A204.1 (cell line): Measurements from ENCODE around the gene MAP2K2.
"Not testable (repeated sequence)": the region's sequence is repeated elsewhere in the genome, so short reads cannot be mapped to it uniquely, and the experiment has no call there.

Experiments
- FAIRE-seq: peaks from 2 replicates; lab custom pipeline; 2012; peaks lifted over from hg19 to GRCh38; lab: Jason Lieb, UNC

Gene MAP2K2

DNA sequence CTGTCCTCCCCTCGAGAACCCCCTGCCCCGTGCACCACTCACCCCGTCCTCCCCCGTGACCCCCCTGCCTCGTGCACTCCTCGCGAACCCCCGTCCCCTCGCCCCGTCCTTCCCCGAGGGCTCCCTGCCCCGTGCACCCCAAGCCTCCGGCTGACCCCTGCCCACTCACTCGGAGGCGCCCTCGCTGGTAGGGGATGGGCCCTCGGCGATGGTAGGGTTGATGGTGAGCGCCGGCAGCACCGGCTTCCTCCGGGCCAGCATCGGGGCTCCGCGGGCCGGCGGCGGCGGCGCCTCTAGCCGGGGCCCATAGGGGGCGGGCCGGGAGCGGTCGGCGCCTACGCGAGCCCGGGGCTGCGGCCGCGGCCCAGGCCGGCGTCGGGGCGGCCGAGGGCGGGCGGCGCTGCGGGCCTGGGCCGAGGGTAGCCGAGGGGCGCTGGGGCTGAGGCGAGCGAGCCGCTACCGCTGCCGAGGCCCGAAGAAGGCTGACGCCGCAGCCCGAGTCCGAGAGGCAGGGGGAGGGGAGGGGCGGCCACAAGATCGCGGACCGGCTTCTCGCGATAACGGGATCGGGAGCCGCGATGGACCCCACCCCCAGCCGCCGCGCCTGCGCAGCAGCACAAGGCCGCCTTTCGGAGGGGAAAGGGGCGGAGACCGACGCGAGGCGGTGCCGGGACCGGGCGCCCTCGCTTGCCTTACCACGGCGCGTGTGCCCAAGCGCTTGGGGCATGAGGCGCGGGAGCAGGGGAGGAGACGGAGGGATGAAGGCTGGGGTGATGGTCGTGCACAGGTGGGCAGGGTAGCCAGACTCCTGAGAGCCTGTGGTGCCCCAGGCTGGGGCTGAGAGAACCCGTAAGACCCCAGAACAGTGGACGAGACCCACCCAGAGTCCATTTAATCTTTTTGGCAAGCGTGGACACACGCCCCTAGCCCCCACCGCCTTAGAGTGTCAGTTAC, at the start of gene MAP2K2:
TSS of gene MAP2K2 (minus strand) at position 508 of the 954 bp plus-strand sequence. CDS start at position 261, 247 bp downstream.
- peak; percentile 35 for FAIRE-seq

DNA sequence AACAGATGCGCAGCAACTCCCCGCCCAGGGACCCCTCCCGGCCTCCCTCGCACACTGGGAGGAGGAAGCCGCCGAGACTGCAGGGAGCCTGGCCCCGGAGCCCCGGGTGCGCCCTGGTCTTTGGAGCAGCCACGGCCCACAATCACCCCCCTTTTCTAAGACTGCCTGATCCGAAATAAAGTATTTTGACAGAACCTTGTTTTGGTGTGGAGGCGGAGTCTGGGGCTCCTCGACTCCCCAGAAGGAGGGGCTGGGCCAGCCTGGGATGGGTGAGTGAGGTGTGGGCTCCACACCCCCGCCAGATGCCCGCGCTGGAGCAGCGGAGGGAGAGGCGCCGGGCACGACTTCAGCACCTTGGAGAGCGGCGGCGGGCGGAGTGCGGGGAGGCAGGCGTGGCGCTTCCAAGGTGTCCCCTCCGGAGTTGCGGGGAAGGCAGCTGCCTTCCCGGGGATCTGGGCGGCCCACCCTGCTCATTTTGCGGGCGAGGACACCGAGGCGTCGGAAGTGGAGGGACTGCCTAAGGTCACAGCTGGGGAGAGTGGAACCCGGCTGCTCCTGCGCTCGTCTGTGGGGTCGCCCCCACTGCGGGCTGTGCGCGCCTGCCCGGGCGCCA, 49.0 kb upstream of the MAP2K2 start:
- no peak for FAIRE-seq

DNA sequence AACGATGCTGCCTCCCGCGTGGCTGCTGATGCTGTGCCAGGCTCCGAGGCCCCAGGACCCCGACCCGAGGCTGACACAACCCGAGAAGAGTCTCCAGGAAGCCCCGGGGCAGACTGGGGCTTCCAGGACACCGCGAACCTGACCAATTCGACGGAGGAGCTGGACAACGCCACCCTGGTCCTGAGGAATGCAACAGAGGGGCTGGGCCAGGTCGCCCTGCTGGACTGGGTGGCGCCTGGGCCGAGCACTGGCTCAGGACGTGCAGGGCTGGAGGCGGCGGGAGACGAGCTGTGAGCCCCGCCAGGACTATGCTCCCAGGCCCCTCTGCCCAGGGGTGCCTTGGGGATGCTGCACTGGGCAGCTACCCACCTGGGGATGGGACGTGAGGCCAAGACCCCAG, 47.8 kb upstream of the MAP2K2 start:
- FAIRE-seq: no peak

DNA sequence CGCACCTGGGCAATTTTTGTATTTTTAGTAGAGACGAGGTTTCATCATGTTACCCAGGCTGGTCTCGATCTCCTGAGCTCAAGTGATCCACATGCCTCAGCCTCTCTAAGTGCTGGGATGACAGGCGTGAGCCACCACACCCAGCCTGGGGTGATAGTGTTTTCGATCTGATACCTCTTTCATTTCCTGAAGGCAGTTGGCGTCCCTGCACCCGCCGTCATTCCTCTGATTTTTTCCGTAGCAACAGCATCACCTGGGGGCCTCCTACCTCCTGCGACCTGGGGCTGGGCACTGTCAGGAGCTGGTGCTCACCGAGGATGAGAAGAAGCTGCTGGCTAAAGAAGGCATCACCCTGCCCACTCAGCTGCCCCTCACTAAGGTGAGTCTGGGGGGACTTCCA, 40.3 kb upstream of the MAP2K2 start:
- no peak for FAIRE-seq

DNA sequence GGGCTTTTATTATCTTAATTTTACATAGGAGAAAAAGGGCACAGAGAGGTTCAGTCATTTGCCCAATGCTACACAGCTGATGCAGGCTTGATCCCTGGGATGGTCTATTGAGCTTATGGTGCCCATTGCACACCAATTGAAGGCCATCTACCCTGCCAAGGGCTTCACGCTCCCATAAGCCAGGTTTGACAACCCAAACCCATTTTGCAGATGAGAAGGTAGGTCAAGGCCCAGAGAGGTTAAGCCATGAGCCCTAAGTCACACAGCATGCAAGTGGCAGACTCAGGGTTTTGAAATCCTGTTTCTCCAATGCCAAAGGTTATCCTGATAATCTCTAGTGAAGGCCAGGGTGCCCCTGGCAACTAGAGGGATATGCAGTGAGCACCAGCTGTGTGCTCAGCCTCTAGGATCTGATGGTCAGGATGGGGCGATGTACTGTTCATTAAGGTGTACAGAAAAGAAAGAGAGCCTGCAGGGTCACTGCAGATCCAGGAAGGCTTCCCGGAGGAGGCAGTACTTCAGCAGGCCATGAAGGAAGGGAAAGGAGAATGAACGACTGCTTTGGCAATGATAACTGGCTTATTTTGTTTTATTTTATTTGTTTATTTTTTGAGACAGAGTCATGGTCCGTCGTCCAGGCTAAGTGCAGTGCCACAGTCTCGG, 37.6 kb upstream of the MAP2K2 start:
- no peak for FAIRE-seq

DNA sequence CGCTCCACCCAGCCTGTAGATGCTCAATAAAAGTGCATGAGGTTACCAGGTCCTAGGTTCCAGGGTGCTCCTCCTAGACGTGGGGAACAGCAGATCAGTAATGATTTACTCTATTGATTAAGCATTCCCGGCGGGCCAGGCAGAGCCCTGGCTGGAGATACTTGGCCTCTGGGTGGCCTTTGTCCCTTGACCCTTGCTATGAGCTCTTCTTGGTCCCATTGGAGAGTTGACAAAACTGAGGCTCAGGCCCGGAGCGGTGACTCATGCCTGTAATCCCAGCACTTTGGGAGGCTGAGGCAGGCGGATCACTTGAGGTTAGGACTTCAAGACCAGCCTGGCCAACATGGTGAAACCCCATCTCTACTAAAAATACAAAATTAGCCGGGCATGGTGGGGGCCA, 34.0 kb upstream of the MAP2K2 start:
- FAIRE-seq: not testable (repeated sequence)

DNA sequence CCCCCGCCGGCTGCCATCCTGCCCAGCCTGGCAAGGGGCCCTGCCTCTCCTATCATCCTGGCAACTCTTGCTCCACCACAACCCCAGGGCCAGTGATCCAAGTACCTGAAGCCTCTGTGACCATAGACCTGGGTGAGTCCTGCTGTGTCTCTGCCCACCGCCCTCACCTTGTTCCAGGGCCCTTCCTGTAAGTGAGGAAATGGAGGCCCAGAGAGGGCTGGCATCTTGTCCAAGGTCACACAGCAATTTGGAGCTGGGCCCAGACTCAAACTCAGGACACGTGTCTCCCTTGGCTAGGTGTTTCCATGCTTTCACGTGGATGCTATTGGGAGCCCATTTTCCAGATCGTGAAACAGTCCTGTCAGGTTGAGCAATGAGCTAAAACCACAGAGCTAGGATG, 33.2 kb upstream of the MAP2K2 start:
- no peak for FAIRE-seq

DNA sequence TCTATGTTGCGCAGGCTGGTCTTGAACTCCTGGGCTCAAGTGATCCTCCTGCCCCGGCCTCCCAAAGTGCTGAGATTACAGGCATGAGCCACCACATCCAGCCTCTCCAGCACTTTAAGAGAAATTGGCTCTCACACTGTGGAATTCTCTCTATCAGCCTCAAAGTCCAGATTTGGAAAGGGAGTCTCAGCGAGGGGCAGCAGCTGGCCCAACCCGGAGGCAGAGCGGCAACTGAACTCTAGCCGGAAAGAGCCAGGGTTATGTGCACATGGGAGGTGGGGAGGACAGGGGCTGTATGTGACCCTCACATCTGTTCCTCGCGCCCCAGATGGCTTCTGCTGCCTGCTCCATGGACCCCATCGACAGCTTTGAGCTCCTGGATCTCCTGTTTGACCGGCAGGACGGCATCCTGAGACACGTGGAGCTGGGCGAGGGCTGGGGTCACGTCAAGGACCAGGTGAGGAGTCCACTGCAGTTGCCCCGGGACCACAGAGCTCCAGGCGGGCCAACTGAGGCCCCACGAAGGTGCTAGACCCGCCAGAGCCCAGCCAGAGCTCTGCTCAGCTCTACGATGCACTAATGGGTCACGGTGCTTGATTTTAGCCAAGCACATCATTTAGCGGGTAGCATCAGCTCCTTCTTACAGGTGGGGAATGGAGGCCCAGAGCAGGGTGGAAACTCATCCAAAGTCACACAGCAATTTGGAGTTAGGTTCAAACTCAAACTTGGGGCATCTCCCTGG, 30.8 kb upstream of the MAP2K2 start:
- FAIRE-seq: no peak

DNA sequence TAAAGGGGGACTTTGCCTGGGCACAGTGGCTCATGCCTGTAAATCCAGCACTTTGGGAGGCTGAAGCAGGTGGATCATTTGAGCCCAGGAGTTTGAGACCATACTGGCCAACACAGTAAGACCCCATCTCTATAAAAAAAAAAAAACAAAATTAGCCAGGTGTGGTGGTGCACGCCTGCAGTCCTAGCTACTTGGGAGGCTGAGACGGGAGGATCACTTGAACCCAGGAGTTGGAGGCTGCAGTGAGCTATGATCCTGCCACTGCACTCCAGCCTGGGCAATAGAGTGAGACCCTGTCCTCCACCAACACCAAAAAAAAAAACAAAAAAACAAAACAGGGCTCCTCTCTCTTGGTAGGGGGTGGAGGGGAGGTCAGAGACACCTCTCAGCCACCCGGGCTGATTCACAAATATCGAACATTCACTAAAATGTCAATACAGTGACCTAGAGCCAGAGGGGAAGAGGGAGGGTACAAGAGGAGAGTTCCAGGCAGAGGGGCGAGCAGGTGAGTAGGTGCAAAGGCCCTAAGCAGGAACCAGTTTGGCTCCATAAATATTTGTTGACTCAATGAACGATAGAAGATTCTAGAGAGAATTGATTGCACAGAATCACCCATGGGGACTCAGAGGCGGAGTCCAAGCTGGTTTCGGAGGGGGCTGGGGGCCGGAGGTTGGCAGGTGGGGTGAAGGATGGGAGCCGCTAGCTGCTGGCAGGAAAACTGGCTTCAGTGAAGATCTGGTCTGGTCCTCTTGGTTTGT, 28.5 kb upstream of the MAP2K2 start:
- no peak for FAIRE-seq

DNA sequence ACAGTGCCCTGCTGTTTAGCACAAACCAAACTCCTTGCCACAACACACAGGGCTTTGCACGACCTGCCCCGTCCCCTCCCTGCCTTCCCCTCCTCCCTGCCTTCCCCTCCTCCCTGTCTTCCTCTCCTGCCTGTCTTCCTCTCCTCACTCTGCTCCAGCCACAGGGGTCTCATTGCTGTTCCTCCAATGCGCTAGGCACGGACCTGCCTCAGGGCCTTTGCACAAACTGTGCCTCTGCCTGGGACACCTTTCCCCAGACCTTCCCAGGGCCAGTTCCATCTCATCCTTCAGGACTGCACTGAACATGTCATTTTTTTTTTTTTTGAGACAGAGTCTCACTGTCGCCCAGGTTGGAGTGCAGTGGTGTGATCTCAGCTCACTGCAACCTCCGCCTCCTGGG, 27.7 kb upstream of the MAP2K2 start:
- FAIRE-seq: no peak

DNA sequence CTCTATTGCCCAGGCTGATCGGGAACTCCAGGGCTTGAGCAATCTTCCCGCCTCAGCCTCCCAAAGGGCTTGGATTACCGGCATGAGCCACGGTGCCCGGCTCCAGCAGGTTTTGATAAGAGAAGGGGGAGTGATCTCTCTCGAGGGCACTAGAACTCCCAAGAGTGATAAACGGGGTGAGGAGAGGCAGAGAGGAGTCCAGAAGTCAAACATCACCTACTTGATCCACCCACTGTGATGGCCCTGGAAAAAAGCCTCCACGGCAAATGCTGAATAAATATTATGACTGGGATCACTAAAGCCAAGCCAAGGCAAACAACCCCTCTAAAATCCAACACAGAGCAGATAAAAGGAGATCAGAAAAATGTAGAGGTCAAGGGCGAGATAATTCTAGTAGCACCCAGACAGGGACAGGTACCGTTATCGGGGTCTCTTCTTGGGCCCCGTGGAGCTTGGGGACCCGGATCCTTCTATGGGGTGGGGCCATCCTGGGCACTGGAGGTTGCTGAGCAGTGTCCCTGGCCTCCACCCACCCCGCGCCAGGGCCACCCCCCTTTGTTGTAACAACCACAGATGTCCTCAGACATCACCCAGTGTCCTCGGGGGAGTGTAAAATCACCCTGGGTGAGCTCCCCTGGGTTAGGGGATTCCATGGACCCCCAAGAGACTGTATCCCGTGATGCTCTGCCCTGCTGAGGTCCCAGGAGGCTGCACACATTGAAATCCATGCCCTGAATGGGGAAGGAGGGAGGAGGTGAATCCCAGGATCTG, 25.8 kb upstream of the MAP2K2 start:
- no peak for FAIRE-seq

DNA sequence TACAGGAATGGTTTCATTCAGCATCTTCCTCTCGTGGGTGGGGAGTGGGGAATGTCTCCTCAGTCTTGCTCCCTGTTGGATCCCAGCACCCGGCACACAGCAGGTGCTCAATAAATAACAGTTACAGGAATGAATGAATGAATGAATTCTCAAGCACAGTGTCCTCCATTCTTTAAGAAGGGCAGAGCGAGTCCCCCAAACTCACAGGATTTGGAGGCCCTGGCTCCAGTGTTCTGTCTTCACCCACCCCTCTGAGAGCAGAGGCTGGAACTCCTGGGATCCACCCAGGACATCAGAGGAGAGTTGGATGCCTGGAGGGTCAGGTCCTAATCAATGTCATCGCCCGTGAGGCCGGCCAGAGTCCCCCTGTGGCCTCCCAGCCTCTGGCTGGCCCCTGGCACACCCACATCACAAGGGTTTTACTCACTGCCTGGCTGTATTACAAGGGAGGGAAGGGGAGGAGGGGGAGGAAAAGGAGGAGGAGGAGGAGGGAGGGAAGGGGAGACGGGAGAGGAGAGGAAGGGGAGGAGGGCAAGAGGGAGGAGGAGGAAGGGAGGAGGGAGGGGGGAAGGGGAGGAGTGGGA, 20.8 kb upstream of the MAP2K2 start:
- no peak for FAIRE-seq

DNA sequence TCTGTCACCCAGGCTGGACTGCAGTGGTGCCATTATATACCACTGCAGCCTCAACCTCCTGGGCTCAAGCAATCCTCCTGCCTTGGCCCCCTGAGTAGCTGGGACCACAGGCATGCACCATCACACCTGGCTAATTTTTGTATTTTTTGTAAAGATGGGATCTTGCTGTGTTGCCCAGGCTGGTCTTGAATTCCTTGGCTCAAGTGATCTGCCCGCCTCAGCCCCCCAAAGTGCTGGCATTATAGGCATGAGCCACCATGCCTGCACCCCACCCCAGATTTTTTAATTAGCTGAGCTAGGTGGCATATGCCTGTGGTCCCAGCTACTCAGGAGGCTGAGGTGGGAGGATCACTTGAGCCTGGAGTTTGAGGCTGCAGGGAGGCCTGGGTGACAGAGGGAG, 19.0 kb upstream of the MAP2K2 start:
- FAIRE-seq: not testable (repeated sequence)

DNA sequence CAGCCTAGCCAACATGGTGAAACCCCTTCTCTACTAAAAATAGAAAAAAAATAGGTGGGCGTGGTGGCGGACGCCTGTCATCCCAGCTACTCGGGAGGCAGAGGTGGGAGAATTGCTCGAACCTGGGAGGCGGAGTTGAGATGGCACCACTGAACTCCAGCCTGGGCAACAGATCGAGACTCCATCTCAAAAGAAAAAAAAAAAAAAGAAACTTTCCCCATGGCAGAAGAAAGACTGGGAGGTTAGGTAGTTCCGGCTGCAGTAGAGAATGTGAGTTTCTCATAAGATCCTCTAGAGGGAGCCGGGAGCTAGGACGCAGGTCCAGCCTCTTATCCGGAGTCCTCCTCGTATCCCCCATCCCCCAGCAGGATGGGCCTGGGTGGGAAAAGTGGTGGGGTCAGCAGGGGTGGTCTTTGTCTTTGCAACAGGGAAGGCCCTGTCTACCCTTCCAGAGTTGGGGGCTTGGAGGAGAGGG, 16.4 kb upstream of the MAP2K2 start:
- no peak for FAIRE-seq

DNA sequence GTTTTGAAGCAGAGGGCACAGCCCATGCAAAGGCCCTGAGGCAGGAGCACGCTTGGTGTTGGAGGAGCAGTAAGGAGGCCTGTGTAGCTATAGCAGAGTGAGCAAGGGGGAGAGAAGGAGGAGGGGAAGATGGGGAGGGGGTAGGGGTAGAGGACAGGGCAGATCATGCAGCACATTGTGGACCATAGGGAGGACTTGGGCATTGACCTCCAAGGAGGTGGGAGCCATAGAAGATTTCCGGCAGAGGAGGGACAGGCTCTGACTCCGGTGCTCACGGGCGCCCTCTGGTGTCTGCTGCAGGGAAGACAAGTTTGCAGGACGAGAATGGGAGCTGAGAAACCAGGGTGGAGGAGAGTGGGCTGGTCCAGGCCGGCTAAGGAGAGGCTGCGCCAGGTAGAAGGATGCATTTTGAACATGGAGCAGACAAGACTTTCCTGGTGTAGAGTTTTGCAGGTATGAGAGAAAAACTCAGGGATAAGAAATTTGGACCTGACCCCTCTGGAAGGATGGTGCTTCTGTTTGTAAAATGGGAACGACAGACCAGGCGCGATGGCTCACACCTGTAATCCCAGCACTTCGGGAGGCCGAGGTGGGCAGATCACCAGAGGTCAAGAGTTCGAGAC, 15.8 kb upstream of the MAP2K2 start:
- FAIRE-seq: no peak

DNA sequence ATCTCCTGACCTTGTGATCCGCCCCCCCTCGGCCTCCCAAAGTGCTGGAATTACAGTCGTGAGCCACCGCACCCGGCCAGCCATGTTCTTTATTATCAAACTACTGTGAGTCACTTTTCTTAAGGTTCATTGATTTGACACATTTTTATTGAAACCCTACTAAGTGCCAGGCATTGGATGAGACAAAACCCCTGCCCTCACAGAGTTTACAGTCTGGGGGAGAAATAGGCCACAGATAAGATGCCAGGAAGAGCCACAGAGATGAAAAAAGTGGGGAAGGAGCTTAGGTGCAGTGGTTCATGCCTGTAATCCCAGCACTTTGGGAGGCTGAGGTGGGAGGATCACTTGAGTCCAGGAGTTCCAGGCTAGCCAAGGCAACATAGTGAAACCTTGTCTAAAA, 14.5 kb upstream of the MAP2K2 start:
- FAIRE-seq: no peak

DNA sequence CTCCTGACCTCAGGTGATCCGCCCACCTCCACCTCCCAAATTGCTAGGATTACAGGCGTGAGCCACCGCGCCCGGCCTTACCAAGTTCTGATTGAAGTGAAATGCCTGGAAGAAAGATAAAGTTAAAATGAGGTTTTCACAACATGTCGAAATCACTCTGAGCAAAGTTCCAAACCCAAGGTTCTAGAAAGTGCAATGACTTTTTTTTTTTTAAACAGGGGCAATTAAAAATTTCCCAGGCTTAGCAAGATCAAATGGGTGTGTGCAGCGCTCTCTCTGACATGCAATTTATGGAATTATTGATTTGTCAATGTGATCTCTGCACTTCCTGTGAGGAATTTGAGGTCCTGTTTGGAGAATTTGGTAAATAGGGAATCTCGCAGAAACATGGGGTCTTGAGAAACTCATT, 12.8 kb upstream of the MAP2K2 start:
- no peak for FAIRE-seq

DNA sequence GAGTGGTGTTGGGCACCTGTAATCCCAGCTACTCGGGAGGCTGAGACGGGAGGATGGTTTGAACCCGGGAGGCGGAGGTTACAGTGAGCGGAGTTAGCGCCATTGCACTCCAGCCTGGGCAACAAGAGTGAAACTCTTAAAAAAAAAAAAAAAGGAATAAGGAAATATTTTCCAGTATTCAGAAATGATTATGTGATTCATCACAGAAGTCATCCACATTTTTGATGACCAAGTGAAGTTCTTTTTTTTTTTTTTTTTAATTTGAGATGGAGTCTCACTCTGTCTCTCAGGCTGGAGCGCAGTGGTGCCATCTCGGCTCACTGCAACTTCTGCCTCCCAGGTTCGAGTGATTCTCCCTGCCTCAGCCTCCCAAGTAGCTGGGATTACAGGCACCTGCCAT, 11.5 kb upstream of the MAP2K2 start:
- FAIRE-seq: not testable (repeated sequence)

DNA sequence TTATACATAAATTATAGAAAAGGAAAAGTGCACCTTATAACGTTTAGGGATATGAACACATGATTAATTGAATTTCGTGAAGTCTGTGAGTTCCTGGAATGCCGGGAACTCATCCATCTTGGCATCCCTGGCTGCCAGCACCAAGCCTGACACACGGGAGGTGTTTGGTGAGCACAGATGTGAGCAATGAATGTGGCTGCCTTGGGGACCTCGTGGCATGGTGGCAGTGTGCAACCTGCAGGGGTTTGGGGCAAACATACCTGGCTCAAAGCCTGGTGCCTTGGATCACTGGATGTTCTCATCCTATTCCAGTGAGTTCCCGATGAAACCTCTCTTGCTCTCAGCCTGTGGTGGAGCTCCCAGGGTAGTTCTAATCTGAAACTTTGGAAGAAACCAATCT, 10.4 kb upstream of the MAP2K2 start:
- FAIRE-seq: no peak
